HFFc6 (cell line): ENCODE data around the gene MLPH. TPM values are rescaled to one million over a fixed set of nuclear protein-coding genes. Genes with fewer than 3 reads are reported as not detected.
A peak's percentile ranks its signal among the peaks of the same experiment; 100 is the strongest.

Source experiments
- DNase-seq: peaks from one replicate; pipeline ENCODE4 v3.0.0-alpha.2; 2018
- H3K27ac Mint-ChIP-seq: 2 replicates; pipeline ENCODE4 v1.8.0; 2020; ENCODE audit warnings: mild to moderate bottlenecking, mixed read lengths
- H3K27me3 Mint-ChIP-seq: 2 replicates; pipeline ENCODE4 v1.8.0; 2021; ENCODE audit warnings: mild to moderate bottlenecking, moderate library complexity, mixed read lengths; ENCODE audit not compliant: insufficient read depth
- H3K36me3 Mint-ChIP-seq: 2 replicates; pipeline ENCODE4 v1.8.0; 2021; ENCODE audit warnings: low read depth, mixed read lengths
- H3K4me1 Mint-ChIP-seq: 2 replicates; pipeline ENCODE4 v1.8.0; 2020; ENCODE audit warnings: low read depth, mixed read lengths
- H3K4me3 Mint-ChIP-seq: 2 replicates; pipeline ENCODE4 v1.8.0; 2020; ENCODE audit warnings: mild to moderate bottlenecking, moderate library complexity, mixed read lengths
- H3K9me3 Mint-ChIP-seq: 2 replicates; pipeline ENCODE4 v1.8.0; 2020; ENCODE audit warnings: mild to moderate bottlenecking, mixed read lengths
- total RNA-seq, 6 experiments: library from RNA; stranded (reverse); fragmentation: NEBNext Ultra II Directional; extraction: Animal tissue kit (Norgen Biotek cat#: 25700); gene quantifications; 2 replicates in 1 of 6; 3 replicates in 5 of 6; pipeline ENCODE4 v1.2.3, GENCODE V29; 2021
- TF ChIP-seq, protein P1 (sequence below): fragments of 200-600 bp; sonication (generic); IDR thresholded peaks from 2 replicates; pipeline ENCODE4 v1.5.0; 2021; ENCODE audit warnings: antibody characterized with exemption, mild to moderate bottlenecking

Gene MLPH
- total RNA-seq, 6 experiments from 2014 or later: 32.0 to 44.1 (median 41.0) TPM

DNA sequence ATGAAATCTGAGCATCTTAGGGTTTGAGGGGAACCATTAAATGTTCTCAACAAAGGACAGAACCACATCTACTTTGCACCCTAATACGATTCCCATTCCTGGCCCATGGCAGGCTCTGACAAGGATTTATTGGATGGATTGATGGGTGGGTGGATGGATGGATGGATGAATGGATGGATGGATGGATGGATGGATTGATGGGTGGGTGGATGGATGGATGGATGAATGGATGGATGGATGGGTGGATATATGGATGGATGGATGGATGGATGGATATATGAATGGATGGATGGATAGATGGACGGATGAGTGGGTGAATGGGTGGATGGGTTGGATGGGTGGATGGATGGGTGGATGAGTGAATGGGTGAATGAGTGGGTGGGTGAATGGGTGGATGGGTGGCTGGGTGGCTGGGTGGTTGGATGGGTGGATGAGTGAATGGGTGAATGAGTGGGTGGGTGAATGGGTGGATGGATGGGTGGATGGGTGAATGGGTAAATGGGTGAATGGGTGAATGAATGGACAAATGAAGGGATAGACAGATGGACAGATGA is 29.6 kb upstream of the MLPH start:
- Mint-ChIP-seq H3K4me1 (peaks cover 70% of the 10 kb centered on the region), H3K27me3 (peaks cover 1% of the 10 kb centered on the region; the same call in 1 of the 2 replicates), H3K9me3 (peaks cover 11% of the 10 kb centered on the region), H3K4me3 (no peak overlapping the region), H3K36me3 (peaks cover 18% of the 10 kb centered on the region; the same call in 1 of the 2 replicates), H3K27ac (no peak overlapping the region)
- TF ChIP-seq, protein P1, sequence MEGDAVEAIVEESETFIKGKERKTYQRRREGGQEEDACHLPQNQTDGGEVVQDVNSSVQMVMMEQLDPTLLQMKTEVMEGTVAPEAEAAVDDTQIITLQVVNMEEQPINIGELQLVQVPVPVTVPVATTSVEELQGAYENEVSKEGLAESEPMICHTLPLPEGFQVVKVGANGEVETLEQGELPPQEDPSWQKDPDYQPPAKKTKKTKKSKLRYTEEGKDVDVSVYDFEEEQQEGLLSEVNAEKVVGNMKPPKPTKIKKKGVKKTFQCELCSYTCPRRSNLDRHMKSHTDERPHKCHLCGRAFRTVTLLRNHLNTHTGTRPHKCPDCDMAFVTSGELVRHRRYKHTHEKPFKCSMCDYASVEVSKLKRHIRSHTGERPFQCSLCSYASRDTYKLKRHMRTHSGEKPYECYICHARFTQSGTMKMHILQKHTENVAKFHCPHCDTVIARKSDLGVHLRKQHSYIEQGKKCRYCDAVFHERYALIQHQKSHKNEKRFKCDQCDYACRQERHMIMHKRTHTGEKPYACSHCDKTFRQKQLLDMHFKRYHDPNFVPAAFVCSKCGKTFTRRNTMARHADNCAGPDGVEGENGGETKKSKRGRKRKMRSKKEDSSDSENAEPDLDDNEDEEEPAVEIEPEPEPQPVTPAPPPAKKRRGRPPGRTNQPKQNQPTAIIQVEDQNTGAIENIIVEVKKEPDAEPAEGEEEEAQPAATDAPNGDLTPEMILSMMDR: no peak
- DNase-seq: no peak

DNA sequence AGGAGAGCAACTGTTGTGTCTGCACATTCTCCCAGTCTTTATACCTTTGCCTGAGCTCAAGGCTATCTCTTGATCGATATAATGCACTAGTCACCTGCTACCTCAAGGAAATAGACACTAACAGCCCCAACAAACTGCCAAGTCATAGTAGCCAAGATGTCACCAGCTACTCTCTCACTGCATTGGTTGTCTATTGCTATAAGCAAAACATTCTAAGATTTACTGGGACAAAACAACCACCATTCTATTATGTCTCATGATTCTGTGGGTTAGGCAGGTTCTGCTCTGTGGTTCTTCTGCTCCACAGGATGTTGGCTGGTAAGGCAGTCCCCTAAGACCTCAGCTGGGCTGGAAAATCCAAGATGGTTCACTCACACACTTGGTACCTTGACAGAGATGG is 28.5 kb upstream of the MLPH start:
- H3K27ac Mint-ChIP-seq: peak overlapping the region; percentile 94
- peaks cover 60% of the 10 kb centered on the region for H3K4me1 Mint-ChIP-seq
- peaks cover 11% of the 10 kb centered on the region for H3K9me3 Mint-ChIP-seq
- H3K27me3 Mint-ChIP-seq: peaks cover 1% of the 10 kb centered on the region; the same call in 1 of the 2 replicates
- TF ChIP-seq, protein P1: no peak
- peaks cover 22% of the 10 kb centered on the region for H3K36me3 Mint-ChIP-seq
- no peak for DNase-seq
- no peak overlapping the region for H3K4me3 Mint-ChIP-seq

DNA sequence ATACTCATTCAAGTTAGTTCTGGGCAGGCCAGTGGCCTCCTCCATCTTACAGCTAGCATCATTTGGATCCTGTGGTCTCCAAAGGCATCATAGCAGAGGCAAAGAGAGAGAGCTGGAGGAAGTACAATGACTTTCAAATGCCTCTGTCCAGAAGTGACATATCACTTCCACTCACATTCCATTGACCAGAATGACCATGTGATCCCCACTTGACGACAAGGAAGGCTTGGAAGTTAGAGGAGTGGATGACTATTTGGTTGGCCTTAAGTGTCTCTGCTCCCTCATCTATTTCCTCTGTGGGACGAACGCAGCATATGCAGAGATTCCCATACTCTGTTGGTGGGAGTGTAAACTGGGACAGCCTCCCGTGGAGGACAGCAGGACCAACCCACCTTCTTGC is 27.8 kb upstream of the MLPH start:
- peaks cover 11% of the 10 kb centered on the region for H3K9me3 Mint-ChIP-seq
- H3K4me3 Mint-ChIP-seq: peak overlapping the region; percentile 27
- H3K36me3 Mint-ChIP-seq: peaks cover 22% of the 10 kb centered on the region
- TF ChIP-seq, protein P1: no peak
- peak; percentile 40 for DNase-seq
- peak overlapping the region; percentile 94 for H3K27ac Mint-ChIP-seq
- H3K4me1 Mint-ChIP-seq: peaks cover 59% of the 10 kb centered on the region
- peaks cover 1% of the 10 kb centered on the region; the same call in 1 of the 2 replicates for H3K27me3 Mint-ChIP-seq

DNA sequence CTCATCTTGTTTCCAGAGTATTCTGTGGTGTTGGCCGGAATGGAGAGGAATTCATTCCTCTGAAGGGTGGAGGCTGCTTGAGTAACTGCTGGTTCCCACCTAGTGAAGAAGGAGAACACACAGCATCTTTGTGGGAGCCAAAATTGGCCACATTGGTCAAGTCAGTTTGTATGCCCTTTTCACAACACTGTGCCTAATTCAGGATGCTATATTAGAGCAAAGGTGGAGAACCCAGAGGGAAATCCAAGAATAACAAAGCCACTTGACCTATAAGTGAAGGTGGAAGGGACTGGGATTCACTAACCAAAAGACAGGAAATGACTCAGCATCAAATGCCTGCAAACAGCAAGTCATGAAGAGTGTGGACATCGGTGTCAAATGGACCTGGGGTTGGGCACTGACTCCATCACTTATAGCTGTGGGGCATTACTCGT is 27.3 kb upstream of the MLPH start:
- peak overlapping the region; percentile 50 for H3K4me3 Mint-ChIP-seq
- DNase-seq: peak; percentile 88
- TF ChIP-seq, protein P1: no peak
- peaks cover 22% of the 10 kb centered on the region for H3K36me3 Mint-ChIP-seq
- peak overlapping the region; percentile 94 for H3K27ac Mint-ChIP-seq
- H3K27me3 Mint-ChIP-seq: peaks cover 1% of the 10 kb centered on the region; the same call in 1 of the 2 replicates
- H3K9me3 Mint-ChIP-seq: peaks cover 11% of the 10 kb centered on the region
- H3K4me1 Mint-ChIP-seq: peaks cover 64% of the 10 kb centered on the region

DNA sequence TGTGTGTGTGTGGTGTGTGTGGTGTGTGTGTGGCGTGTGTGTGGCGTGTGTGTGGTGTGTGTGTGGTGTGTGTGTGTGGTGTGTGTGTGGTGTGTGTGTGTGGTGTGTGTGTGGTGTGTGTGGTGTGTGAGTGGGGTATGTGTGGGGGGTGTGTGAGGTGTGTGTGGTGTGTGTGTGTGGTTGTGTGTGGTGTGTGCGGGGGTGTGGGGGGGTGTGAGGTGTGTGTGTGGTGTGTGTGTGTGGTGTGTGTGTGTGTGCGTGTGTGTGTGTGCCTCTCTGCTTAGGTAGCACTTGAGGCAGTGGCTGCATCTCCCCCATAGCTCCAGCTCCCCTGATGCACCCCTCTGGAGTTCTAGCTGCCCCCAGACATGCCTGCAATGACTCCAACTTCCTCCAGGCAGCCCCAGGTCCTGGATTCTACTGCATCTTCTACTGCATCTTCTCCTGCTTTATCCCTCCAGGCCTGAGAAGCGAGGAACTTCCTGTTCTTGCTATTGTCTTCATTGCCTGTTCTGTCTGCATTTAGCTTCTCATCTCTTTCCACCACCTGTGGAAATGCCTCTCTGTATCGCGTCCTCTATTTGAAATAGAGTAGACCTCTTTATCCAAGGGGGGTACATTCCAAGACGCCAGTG is 22.2 kb upstream of the MLPH start:
- DNase-seq: peak; percentile 28
- Mint-ChIP-seq H3K4me1 (peaks cover 55% of the 10 kb centered on the region), H3K9me3 (peaks cover 11% of the 10 kb centered on the region), H3K27me3 (peaks cover 4% of the 10 kb centered on the region), H3K36me3 (peaks cover 14% of the 10 kb centered on the region), H3K4me3 (peak overlapping the region; percentile 15), H3K27ac (peak overlapping the region; percentile 98)
- TF ChIP-seq, protein P1: peak; percentile 28; the same call in 1 of the 2 replicates
